Thoracic aorta (tissue), 2 donors: Measurements from ENCODE around the gene ACO2. TPM values are rescaled to one million over a fixed set of nuclear protein-coding genes. Genes with fewer than 3 reads are reported as not detected.

ENCODE experiments used
- ATAC-seq: fragments of 150-250 bp; one replicate; pipeline ENCODE4 v1.8.0; 2017; ENCODE audit warnings: low read depth; ENCODE audit not compliant: insufficient number of reproducible peaks, low FRiP score
- DNase-seq: peaks from one replicate; pipeline ENCODE4 v3.0.0-alpha.2; 2020; ENCODE audit warnings: low spot score
- H3K27ac ChIP-seq, 2 donors: fragments of 200-600 bp; sonication (generic); 1 replicate in 1 of 2; 2 replicates in 1 of 2; pipeline ENCODE4 v1.5.1; 2016; ENCODE audit warnings: mild to moderate bottlenecking in 2 of 2, moderate library complexity in 2 of 2
- H3K27me3 ChIP-seq: fragments of 200-600 bp; sonication (generic); replicated peaks from 2 replicates; pipeline ENCODE4 v1.6.0; 2016; ENCODE audit warnings: mild to moderate bottlenecking; ENCODE audit not compliant: insufficient read depth
- H3K36me3 ChIP-seq: fragments of 200-600 bp; sonication (generic); one replicate; pipeline ENCODE4 v1.5.1; 2016
- H3K4me1 ChIP-seq, 2 donors: fragments of 200-600 bp; sonication (generic); 1 replicate in 1 of 2; 2 replicates in 1 of 2; pipeline versions ENCODE4 v1.5.1 to v1.6.0; 2016; ENCODE audit warnings: low read depth in 2 of 2, mild to moderate bottlenecking in 1 of 2; ENCODE audit not compliant: control insufficient read depth in 1 of 2
- H3K4me3 ChIP-seq: fragments of 200-600 bp; sonication (generic); 2 replicates; pipeline ENCODE4 v1.5.1; 2016; ENCODE audit warnings: mild to moderate bottlenecking
- H3K9me3 ChIP-seq: fragments of 200-600 bp; sonication (generic); 2 replicates; pipeline ENCODE4 v1.5.1; 2016
- total RNA-seq, 2 donors: library from RNA; depleted of rRNA; stranded (reverse); fragments of >200 nt; gene quantifications; one replicate each; pipeline versions ENCODE4 v1.1.0 to v1.2.3, GENCODE V29; 2016
- TF ChIP-seq, protein P1 (sequence below): fragments of 200-600 bp; sonication (generic); IDR thresholded peaks from one replicate; pipeline ENCODE4 v1.5.1; 2019; ENCODE audit warnings: antibody characterized with exemption

ACO2 gene
- total RNA-seq, 2 donors from 2014 or later, result 52.1 to 57.8 TPM

DNA sequence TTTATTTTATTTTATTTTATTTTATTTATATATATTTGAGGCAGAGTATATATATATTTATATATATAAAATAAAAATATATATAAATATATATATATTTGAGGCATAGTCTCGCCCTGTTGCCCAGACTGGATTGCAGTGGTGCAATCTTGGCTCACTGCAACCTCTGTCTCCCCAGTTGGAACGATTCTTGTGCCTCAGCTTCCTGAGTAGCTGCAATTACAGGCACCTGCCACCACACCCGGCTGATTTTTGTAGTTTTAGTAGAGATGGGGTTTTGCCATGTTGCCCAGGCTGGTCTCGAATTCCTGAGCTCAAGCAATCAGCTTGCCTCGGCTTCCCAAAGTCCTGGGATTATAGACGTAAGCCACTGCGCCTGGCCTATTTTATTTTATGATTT, 31.4 kb downstream of the ACO2 start:
- no peak for ATAC-seq
- TF ChIP-seq, protein P1, sequence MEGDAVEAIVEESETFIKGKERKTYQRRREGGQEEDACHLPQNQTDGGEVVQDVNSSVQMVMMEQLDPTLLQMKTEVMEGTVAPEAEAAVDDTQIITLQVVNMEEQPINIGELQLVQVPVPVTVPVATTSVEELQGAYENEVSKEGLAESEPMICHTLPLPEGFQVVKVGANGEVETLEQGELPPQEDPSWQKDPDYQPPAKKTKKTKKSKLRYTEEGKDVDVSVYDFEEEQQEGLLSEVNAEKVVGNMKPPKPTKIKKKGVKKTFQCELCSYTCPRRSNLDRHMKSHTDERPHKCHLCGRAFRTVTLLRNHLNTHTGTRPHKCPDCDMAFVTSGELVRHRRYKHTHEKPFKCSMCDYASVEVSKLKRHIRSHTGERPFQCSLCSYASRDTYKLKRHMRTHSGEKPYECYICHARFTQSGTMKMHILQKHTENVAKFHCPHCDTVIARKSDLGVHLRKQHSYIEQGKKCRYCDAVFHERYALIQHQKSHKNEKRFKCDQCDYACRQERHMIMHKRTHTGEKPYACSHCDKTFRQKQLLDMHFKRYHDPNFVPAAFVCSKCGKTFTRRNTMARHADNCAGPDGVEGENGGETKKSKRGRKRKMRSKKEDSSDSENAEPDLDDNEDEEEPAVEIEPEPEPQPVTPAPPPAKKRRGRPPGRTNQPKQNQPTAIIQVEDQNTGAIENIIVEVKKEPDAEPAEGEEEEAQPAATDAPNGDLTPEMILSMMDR, result no peak
- Histone ChIP-seq H3K4me1 (peaks cover 12 to 22% of the 10 kb centered on the region in 2 donors), H3K27ac (no peak overlapping the region), H3K4me3 (no peak overlapping the region), H3K9me3 (no peaks in the 10 kb centered on the region), H3K36me3 (peaks cover 11% of the 10 kb centered on the region), H3K27me3 (no peaks in the 10 kb centered on the region)
- no peak for DNase-seq

DNA sequence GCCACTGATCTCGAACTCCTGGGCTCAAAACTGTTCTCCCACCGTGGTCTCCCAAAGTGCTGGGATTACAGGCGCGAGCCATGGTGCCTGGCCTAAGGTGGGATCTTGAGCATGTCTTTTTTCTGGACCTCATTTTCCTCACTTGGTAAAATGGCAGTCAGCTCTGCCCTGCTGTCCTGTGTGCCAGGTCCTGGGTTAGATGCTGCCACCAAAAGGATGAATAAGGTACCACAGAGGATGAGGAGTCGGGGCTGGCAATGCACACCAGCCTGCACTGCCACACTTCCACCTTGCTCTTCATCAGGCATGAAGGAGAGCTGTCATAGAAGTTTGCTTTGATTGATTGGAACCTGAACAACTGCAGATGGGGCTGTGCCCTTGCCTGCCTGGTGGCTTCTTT, 32.3 kb downstream of the ACO2 start:
- H3K4me3 ChIP-seq, result no peak overlapping the region
- no peak for ATAC-seq
- no peak for DNase-seq
- TF ChIP-seq, protein P1, result no peak
- H3K27ac ChIP-seq, result no peak overlapping the region
- peaks cover 11% of the 10 kb centered on the region for H3K36me3 ChIP-seq
- H3K27me3 ChIP-seq, result no peaks in the 10 kb centered on the region
- peaks cover 12 to 22% of the 10 kb centered on the region in 2 donors for H3K4me1 ChIP-seq
- H3K9me3 ChIP-seq, result no peaks in the 10 kb centered on the region

DNA sequence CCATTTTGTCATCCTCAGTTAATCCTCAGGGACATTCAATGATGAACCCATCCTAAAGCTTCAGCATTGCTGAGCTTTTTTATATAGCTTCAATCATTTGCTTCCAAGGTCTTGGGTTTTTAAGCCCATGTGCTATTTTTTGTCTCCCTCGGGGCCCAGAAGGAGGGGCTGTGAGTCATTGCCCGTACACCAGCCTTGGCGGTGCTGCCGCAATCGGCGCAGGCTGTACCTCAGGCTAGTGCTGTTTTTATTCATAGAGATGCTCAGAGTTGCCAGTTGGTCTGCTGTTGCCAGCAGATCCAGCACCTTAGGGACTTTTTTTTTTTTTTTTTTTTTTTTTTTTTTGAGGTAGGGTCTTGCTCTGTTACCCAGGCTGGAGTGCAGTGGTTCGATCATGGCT, 35.5 kb downstream of the ACO2 start:
- ATAC-seq, result peak; percentile 33
- Histone ChIP-seq H3K9me3 (no peaks in the 10 kb centered on the region), H3K4me1 (peaks cover 22 to 38% of the 10 kb centered on the region in 2 donors), H3K36me3 (peaks cover 17% of the 10 kb centered on the region), H3K4me3 (no peak overlapping the region), H3K27ac (peak overlapping the region; percentile 30 to 54), H3K27me3 (no peaks in the 10 kb centered on the region)
- peak; percentile 41 for DNase-seq
- TF ChIP-seq, protein P1, result no peak

DNA sequence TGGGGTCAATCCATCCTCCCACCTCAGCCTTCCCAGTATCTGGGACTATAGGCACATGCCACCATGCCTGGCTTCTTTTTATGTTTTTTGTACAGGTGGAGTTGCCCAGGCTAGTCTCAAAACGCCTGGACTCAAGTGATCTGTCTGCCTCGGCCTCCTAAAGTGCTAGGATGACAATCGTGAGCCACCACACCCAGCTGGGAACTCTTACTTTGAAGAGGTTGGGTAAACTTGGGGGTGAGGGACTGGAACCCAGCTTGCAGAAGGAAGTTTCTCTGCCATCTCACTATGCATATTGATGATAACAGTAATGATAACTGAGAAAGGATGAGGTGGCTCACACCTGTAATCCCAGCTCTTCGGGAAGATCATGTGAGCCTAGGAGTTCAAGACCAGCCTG, 35.9 kb downstream of the ACO2 start:
- Histone ChIP-seq H3K4me1 (peaks cover 22 to 40% of the 10 kb centered on the region in 2 donors), H3K9me3 (no peaks in the 10 kb centered on the region), H3K4me3 (no peak overlapping the region), H3K36me3 (peaks cover 17% of the 10 kb centered on the region), H3K27me3 (no peaks in the 10 kb centered on the region), H3K27ac (peak overlapping the region; percentile 30 to 54)
- DNase-seq, result no peak
- ATAC-seq, result no peak
- TF ChIP-seq, protein P1, result no peak

DNA sequence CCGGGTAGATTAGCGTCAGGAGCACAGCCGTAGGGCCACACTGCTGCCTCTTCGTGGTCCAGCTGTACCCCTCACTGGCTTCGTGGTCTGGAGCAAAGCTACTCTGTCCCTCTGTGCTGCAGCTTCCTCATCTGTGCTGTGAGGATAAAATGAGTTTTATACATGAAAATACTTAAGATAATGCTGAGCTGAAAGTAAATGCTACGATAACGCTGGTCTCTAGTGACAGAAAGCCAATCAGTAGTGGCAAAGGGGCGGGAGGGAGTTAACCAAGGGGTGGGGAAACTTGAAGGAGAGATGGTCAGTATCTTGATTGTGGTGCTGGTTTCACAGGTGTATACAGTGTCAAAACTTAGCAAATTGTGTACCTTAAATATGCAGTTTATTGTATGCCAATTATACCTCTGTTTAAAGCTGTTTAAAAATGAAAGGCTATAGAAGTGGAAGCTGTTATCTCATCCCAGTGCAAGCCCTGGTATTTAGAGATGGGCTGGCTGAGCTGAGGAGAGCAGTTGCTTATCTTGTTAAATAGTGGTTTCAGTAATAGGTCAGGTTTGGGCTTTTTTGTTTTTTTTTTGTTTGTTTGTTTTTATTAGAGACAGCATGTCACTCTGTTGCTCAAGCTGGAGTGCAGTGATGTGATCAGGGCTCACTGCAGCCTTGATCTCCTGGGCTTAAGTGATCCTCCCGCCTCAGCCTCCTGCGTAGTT, 36.7 kb downstream of the ACO2 start:
- no peaks in the 10 kb centered on the region for H3K9me3 ChIP-seq
- peaks cover 22 to 40% of the 10 kb centered on the region in 2 donors for H3K4me1 ChIP-seq
- H3K27me3 ChIP-seq, result no peaks in the 10 kb centered on the region
- DNase-seq (no peak), ATAC-seq (no peak)
- H3K36me3 ChIP-seq, result peaks cover 16% of the 10 kb centered on the region
- H3K4me3 ChIP-seq, result no peak overlapping the region
- no peak overlapping the region for H3K27ac ChIP-seq
- TF ChIP-seq, protein P1, result no peak
